Measurements from ENCODE around the gene LHFPL3. TPM values are rescaled to one million over a fixed set of nuclear protein-coding genes. Genes with fewer than 3 reads are reported as not detected.

Gene LHFPL3
- total RNA-seq, 1 experiment from 2014 or later, result not detected

DNA sequence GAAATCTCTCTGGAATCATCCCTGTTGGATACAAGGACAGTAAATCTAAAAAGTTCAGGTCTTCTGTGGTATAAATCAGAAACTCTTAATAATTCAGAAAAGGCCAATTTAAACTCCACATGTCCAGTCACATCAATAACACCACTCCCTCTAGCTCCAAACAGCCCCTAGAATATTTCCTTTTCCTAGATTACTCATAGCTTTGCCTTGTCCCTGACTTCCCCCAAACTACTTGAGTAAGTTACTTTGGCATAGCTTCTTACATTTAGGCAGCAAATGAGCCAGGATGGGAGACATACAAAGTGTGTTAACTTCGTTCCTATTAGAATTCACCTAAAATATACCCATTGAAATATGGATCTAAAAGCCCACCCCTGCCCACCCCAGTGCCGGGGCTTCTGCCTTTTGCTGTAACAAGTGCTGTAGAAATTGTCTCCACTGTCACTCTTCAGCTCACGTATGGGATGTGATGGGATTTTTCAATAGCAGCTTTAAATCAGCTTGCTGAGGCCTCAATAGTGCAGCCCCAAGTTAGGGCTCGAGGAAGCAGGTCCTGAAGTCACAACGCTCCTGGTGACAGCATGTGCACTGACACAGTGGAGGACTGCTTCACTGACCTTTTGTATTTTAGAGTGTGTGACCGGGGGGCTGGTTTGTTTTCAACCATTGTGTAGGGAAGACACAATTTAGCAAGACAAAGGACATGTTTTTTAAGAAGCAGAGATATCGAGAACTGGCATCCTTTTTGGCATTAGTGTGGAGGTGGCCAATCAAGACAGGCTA, 467.4 kb downstream of the LHFPL3 start:
- peak; percentile 14 for DNase-seq (ENCODE audit: low read depth)

DNA sequence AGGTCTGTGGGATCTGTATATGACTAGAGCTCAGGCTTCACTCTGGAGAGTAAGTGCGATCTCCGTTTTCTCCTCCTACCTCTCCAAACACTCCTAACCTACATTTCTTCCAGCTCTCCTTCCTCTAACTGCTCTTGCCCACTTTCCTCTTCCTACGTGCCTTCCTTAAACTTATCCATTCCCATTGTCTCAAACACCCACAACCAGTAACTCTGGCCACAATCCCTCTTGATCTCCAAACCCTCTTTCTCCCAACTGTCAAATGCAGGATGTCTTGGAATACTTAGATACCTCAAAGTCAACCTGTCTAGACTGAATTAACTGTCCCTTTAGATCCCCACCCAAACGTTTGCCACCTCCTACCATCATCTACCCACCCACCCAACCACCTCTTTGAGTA, 471.9 kb downstream of the LHFPL3 start:
- no peak for DNase-seq (ENCODE audit: low read depth)

DNA sequence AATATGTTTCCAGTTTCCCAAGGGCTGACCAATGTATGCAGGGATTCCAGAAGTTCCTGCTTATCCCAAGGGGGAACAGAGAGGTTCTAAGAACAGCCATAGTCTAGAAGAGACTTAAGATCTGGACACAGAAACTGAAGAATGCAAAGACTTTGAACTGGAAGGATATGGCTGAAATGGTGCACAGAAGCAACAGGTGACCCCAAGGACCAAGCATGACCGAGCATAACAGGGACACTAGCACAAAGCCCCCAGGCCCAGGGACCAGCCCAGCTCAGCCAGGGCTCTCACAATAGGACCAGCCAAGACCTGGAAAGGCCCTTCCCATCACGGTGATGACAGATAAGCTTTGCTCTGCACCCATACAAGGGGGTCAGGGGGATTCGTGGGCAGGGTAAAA, 472.6 kb downstream of the LHFPL3 start:
- DNase-seq (ENCODE audit: low read depth), result no peak

DNA sequence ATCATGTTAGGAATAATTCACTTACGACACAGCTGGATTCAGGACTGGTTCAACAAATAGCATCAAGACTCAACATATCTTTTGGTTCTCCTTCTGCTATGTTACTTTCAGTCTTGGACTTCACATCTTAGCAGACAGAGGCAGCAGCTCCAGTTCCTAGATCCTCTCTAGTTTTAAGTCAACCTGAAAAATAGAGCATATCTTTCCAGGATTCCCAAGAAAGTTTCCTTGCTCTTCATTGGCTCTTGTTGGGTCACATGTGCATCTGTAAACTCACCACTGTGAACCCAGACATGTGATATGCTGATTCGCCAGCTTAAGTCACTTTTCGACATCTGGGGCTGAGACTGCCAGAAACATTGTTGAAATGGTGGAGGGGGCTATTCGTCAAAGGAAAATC, 475.5 kb downstream of the LHFPL3 start:
- no peak for DNase-seq (ENCODE audit: low read depth)

DNA sequence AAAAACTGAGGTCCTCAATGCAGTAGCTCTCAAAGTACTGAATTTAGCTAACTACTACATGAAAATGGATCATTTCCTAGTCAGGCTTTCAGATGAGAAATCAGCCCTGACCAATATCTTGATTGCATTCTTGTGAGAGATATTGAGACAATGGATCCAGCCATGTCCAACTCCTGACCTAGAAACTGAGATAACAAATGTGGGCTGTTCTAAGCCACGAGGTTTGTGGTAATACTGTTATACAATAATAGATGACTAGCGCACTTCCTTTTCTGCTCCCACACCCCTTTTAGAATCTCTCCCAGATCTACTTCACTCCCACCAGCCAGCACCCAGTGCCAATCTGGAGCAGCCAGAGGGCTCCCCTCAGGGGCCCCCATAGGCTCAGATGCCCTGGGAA, 476.3 kb downstream of the LHFPL3 start:
- DNase-seq (ENCODE audit: low read depth), result no peak

DNA sequence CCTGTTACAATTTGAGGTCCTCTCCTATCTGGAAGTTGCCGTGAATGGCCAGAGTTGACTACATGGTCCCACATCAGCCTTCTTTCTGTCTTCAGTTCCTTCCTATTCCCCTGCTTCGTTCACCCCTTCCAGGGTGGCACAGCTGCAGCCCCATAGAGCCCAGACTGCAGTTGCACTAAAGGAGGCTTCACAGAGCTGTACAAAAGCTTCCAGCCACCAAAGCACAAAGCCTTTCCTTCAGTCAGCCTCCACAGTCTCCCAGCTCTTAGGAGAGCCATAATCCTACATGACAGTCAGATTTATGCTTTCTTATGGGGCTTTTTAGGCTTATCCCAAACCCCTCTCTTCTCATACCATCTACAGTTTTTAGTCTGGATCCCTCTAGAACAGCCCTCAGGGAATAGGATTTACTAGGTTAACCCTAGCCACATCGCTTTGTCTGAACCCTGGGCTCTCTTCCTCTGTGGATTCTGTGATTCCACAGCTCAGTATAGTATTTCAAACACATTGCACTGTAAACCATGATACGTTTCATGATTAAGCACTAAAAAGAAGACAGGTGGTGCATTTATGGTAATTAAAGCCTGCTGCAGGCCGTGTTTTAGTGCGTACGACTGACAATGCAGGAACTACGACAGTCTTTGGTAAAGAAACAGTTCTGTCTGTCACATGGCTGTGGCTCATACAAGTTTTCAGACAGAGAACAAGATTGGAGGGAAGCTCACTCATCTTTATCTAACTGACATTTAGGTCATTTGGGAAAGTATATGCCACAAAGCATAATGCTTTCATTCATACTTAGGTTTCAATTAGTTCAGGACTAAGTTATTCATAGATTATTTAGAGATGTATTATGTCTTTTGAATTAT, 477.3 kb downstream of the LHFPL3 start:
- no peak for DNase-seq (ENCODE audit: low read depth)

DNA sequence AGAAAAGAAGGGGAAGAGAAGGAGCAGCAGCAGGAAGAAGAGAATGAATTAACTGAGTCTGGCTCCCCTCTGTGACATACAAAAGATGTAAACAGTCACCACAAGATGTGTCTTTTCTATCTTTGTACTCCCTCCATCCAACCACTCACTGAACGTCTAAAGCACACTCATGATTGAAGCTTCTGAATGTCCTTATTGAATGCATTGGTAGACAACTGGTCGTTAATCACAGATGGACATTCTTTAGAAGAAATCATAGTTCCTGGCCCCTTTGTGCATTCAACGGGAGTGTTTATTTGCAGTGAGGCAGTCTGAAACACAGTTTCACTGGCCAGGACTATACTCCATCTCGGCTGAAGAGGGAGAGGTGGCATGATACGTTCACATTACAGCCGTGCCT, 479.3 kb downstream of the LHFPL3 start:
- no peak for DNase-seq (ENCODE audit: low read depth)

DNA sequence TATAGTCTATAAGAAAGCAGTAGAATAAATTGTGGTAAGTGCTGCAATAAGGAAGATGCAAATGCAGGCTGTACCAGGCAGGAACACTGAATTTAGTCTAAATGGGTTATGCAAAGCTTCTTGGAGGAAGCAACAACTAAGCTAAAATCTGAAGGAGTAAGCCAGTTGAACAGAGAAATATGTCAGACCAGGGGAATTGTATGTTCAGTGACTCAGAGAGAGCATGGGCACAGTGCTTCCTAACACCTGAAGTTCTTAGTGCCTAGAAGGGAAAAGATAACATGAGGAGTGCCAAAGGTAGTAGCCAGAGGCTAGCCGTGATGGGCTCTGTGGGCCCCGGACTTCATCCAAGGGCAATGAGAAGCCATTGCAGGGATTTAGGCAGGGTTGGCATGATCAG, 481.5 kb downstream of the LHFPL3 start:
- DNase-seq (ENCODE audit: low read depth), result no peak

DNA sequence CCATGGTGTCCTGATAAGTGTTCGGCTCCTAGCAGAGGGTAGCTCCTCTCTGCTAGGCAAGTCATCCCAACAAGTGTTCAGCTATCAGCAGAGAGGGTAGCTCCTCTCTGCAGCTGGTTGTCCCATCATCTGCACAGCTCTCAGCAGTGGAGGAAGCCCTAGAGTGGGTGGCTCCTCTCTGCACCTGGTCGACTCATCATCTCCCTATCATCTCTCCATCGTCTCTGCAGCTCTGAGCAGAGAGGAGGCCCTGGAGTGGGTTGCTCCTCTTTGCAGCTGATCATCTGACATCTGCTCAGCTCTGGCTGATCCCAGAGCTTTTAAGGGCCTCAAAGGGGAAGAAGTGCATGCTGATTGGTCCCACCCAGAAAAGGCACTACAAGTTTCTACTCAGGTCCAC, 485.7 kb downstream of the LHFPL3 start:
- DNase-seq (ENCODE audit: low read depth), result no peak

- DNase-seq (ENCODE audit: low read depth), result no peak
These were observed 486.4 kb downstream of the LHFPL3 start for GRCh38 chr7:104814671-104815400.

GRCh38 chr7:104816537-104816936, 488.1 kb downstream of the LHFPL3 start:
- DNase-seq (ENCODE audit: low read depth), result no peak

- no peak for DNase-seq (ENCODE audit: low read depth)
These were observed 490.8 kb downstream of the LHFPL3 start for GRCh38 chr7:104818961-104819880.

GRCh38 chr7:104820836-104821535, 492.6 kb downstream of the LHFPL3 start:
- no peak for DNase-seq (ENCODE audit: low read depth)

GRCh38 chr7:104823177-104823576, 494.8 kb downstream of the LHFPL3 start:
- no peak for DNase-seq (ENCODE audit: low read depth)

- DNase-seq (ENCODE audit: low read depth), result no peak
These were observed 496.7 kb downstream of the LHFPL3 start for GRCh38 chr7:104825099-104825498.

GRCh38 chr7:104826135-104826534, 497.7 kb downstream of the LHFPL3 start:
- no peak for DNase-seq (ENCODE audit: low read depth)

GRCh38 chr7:104836976-104837375, 508.6 kb downstream of the LHFPL3 start:
- DNase-seq (ENCODE audit: low read depth), result no peak

GRCh38 chr7:104838537-104839299, 510.3 kb downstream of the LHFPL3 start:
- DNase-seq (ENCODE audit: low read depth), result no peak

DNA sequence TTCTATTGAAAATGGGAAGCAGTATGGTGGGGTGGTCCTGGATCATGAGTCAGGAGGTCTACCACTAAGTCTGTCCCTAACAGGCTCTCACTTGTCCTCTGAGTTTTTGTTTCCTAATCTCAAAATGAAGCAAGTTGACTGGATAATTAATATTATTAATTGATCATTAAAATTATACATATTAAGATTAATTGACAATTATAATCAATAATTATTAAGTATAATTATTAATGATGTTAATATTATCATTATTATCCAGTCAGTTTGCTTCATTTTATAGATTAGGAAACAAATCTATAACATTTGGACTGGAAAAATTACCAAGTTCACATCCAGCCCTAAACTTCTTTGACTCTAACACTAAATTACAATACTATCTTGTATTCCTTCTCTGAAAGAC, 511.4 kb downstream of the LHFPL3 start:
- no peak for DNase-seq (ENCODE audit: low read depth)

GRCh38 chr7:104841798-104842197, 513.4 kb downstream of the LHFPL3 start:
- no peak for DNase-seq (ENCODE audit: low read depth)
